Stimulated activated effector memory CD8-positive, alpha-beta T cell treated with anti-CD3 and anti-CD28 coated beads, Interleukin-12 subunit alpha, Interleukin-12 subunit beta, amount 100 ng/mL, for 72 hours (primary cell): Measurements from ENCODE around the gene DCAF6.
A peak's percentile ranks its signal among the peaks of the same experiment; 100 is the strongest.
"Not testable (repeated sequence)": the region's sequence is repeated elsewhere in the genome, so short reads cannot be mapped to it uniquely, and the experiment has no call there.

ENCODE experiments used
- ATAC-seq: fragments of 150-1000 bp; cut with Tn5 transposase; 2 replicates; pipeline ENCODE4 v1.10.0; 2021
- DNase-seq, 2 donors: peaks; one replicate each; pipeline ENCODE4 v3.0.0; 2021 to 2022; ENCODE audit warnings: low spot score in 2 of 2
- H3K27ac Mint-ChIP-seq: one replicate; pipeline ENCODE4 v1.8.0; 2022; ENCODE audit warnings: mild to moderate bottlenecking, mixed read lengths
- H3K36me3 Mint-ChIP-seq: one replicate; pipeline ENCODE4 v1.8.0; 2022; ENCODE audit warnings: mild to moderate bottlenecking, mixed read lengths
- H3K4me1 Mint-ChIP-seq: one replicate; pipeline ENCODE4 v1.8.0; 2022; ENCODE audit warnings: mixed read lengths
- H3K4me3 Mint-ChIP-seq: one replicate; pipeline ENCODE4 v1.8.0; 2022; ENCODE audit warnings: mild to moderate bottlenecking, mixed read lengths
- H3K9me3 Mint-ChIP-seq: one replicate; pipeline ENCODE4 v1.8.0; 2022; ENCODE audit warnings: mixed read lengths

The DCAF6 gene

DNA sequence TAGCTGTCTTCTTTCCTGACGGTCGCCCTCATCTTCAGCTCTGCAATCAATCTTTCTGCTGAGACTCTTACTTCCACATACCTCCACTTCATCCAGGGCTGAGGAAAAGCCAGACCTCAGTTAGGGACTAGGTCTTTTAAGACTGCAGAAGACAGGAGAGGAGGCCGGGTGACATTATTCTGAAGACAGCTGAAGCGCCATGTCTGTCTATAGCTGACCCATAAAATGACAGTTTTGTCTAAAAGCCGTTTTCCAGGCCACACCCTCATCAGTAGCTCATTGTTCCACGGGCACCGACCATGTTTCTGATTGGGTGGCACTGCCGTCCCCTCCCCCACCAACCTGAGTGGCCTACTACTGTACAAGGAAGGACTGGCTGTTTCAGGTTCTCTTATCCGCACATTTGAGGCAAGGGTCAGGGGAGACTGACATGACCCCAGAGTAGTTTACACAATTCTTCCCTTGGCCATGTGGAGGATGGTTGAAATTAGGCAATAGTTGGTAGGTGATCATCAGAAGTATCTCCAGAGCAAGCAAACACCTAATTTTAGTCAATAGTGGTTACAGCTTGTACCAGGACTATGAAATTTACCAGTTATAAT is 22.5 kb upstream of the DCAF6 start, which contains the start of gene ADCY10:
TSS of gene ADCY10 (minus strand) at position 240 of the 602 bp plus-strand sequence. CDS start 8,994 bp downstream, outside the sequence.
- DNase-seq (no peak), ATAC-seq (no peak)
- H3K4me1 Mint-ChIP-seq = no peaks in the 10 kb centered on the region
- no peak within 1 kb of the TSS for H3K27ac Mint-ChIP-seq
- H3K36me3 Mint-ChIP-seq = peaks cover 28% of the 10 kb centered on the region
- peaks cover 4% of the 10 kb centered on the region for H3K9me3 Mint-ChIP-seq
- H3K4me3 Mint-ChIP-seq = no peak within 1 kb of the TSS

- Mint-ChIP-seq H3K9me3 (no peaks in the 10 kb centered on the region), H3K4me1 (no peaks in the 10 kb centered on the region), H3K27ac (no peak overlapping the region), H3K4me3 (no peak overlapping the region), H3K36me3 (peaks cover 32% of the 10 kb centered on the region)
- DNase-seq (no peak), ATAC-seq (no peak)
Observed at GRCh38 chr1:167915569-167915968, 20.9 kb upstream of the DCAF6 start.

DNA sequence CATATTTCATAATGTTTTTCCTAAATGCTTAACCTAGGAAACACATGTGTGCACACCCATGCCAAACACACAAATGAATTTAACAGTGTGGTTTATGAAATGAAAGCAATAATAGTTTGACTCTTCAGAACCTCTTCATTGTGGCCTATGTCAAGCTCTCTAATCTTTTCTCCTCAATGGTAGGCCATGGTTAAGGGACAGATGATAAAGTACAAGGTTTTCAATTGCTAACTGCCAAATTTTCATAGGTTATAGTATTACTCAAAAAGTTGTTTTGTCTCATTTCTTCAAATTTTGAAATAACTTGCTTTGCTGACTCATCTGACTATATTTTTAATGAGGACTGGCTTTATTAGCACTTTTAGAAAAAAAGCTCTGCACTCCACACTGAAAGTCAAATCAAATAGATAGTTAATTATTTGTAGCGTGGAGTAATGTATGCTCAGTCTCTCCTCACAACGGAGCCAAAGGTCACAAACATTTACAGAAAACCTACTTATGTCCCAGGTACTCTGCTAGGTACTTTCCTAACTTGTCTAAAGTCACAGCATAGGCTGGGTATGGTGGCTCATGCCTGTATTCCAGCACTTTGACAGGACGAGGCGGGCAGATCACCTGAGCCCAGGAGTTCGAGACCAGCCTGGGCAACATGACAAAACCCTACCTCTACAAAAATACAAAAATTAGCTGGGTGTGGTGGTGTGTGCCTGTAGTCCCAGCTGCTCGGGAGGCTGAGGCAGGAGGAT is 19.5 kb upstream of the DCAF6 start:
- no peak for DNase-seq
- H3K4me1 Mint-ChIP-seq = no peaks in the 10 kb centered on the region
- H3K27ac Mint-ChIP-seq = no peak overlapping the region
- ATAC-seq = no peak
- H3K9me3 Mint-ChIP-seq = no peaks in the 10 kb centered on the region
- H3K36me3 Mint-ChIP-seq = peaks cover 32% of the 10 kb centered on the region
- no peak overlapping the region for H3K4me3 Mint-ChIP-seq

- DNase-seq = no peak
- H3K27ac Mint-ChIP-seq = no peak overlapping the region
- H3K9me3 Mint-ChIP-seq = no peaks in the 10 kb centered on the region
- H3K4me3 Mint-ChIP-seq = no peak overlapping the region
- H3K4me1 Mint-ChIP-seq = no peaks in the 10 kb centered on the region
- ATAC-seq = no peak
- H3K36me3 Mint-ChIP-seq = peaks cover 20% of the 10 kb centered on the region
Observed at GRCh38 chr1:167922023-167922422, 14.5 kb upstream of the DCAF6 start.

DNA sequence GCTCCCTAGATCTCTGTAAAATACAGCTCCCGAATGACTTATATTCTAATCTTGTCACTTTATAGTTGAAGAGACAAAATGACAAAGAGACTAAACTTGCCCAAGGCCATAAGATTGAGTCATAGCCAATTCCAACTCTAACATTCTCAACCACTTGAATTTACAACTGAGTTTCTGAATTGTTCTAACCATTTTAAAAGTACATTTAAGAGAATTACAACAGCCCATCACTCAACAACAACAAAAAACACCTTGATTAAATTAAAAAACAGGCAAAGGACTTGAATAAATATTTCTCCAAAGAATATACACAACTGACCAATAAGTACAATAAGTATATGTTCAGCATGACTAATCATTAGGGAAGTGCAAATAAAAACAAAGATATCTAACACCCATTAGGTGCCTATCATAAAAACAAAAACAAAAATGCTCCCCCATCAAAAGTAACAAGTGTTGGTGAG is 13.8 kb upstream of the DCAF6 start:
- Mint-ChIP-seq H3K4me1 (no peaks in the 10 kb centered on the region), H3K4me3 (no peak overlapping the region), H3K36me3 (peaks cover 14% of the 10 kb centered on the region), H3K27ac (no peak overlapping the region), H3K9me3 (no peaks in the 10 kb centered on the region)
- DNase-seq (no peak), ATAC-seq (no peak)

GRCh38 chr1:167923324-167924056 is 13.0 kb upstream of the DCAF6 start:
- ATAC-seq = no peak
- peaks cover 6% of the 10 kb centered on the region for H3K36me3 Mint-ChIP-seq
- no peak overlapping the region for H3K27ac Mint-ChIP-seq
- no peaks in the 10 kb centered on the region for H3K4me1 Mint-ChIP-seq
- no peak overlapping the region for H3K4me3 Mint-ChIP-seq
- H3K9me3 Mint-ChIP-seq = no peaks in the 10 kb centered on the region
- no peak for DNase-seq

- Mint-ChIP-seq H3K27ac (no peak overlapping the region), H3K4me1 (no peaks in the 10 kb centered on the region), H3K9me3 (no peaks in the 10 kb centered on the region), H3K4me3 (no peak overlapping the region), H3K36me3 (peaks cover 3% of the 10 kb centered on the region)
- DNase-seq (no peak), ATAC-seq (no peak)
Observed at GRCh38 chr1:167924102-167924501, 12.4 kb upstream of the DCAF6 start.

DNA sequence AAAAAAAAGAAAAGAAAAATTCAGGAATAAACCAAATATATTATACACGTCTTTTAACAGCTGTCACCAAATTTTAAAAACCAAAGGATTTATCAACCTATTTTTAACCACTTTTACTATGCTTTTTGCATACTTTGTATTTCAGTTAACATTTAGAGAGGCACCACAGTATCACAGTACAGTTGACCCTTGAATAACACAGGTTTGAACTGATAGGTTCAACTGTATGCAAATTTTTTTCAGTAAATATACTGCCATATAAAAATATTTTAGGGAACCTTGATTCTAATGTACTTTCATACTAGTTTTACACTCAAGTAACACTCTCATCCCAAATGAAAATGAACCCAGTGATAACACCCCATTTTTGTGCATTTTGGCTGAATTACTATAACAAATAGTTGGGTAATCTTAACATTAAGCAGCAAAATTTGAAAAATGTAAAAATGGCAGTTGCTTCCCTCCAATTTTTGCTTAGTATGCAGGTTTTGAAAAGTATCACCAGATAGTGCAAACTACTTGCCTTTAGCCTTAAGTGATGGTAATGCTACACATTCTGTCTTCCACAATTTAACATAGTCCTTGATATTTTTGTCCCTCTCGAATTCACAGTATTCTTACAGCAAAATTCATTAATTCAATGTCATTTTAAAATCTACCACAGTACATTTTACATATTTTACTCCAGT is 11.8 kb upstream of the DCAF6 start:
- Mint-ChIP-seq H3K4me3 (no peak overlapping the region), H3K4me1 (no peaks in the 10 kb centered on the region), H3K36me3 (no peaks in the 10 kb centered on the region), H3K9me3 (no peaks in the 10 kb centered on the region), H3K27ac (no peak overlapping the region)
- no peak for DNase-seq
- no peak for ATAC-seq

- H3K4me1 Mint-ChIP-seq = no peaks in the 10 kb centered on the region
Observed at GRCh38 chr1:167926486-167926997, 9.9 kb upstream of the DCAF6 start.

DNA sequence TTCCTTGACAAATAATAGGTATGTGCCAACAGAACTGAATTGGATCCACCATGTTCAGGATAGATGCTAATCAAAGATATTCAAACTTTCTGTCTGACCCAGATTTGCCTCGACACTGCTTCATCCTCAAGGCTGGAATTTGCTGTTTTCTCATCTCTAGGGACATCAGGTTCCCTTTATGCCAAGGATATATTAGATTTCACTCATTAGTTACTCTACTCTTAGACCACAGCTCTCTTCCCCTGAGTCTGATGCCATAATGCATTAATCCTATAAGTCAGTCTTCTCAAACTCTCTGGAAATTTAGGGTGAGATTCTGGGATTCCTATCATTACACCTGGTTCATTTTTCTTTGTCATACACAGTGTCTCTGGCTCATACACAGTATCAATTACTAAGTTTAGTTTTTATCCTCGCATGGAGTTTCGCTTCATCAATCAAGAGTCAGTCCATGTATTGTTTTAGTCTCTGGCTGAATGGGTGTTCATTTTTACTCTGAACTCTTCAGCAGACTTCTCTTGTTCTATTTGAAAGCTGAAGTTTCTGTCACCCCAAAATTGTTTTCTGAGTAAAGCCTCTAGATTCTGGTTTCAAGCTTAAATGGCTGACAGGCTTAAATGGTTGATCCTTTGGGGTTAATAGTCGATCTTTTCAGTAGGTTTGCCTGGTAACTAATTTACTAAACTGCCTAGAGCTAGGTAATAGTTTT is 9.3 kb upstream of the DCAF6 start:
- no peaks in the 10 kb centered on the region for H3K4me1 Mint-ChIP-seq
- H3K36me3 Mint-ChIP-seq = no peaks in the 10 kb centered on the region
- H3K4me3 Mint-ChIP-seq = no peak overlapping the region
- DNase-seq (no peak), ATAC-seq (no peak)
- no peak overlapping the region for H3K27ac Mint-ChIP-seq
- H3K9me3 Mint-ChIP-seq = no peaks in the 10 kb centered on the region

More at GRCh38 chr1:167926486-167926997, 9.9 kb upstream of the DCAF6 start:
- no peak overlapping the region for H3K4me3 Mint-ChIP-seq
- no peak overlapping the region for H3K27ac Mint-ChIP-seq
- ATAC-seq = no peak
- no peaks in the 10 kb centered on the region for H3K36me3 Mint-ChIP-seq
- no peak for DNase-seq
- H3K9me3 Mint-ChIP-seq = no peaks in the 10 kb centered on the region

GRCh38 chr1:167928457-167928852 is 8.0 kb upstream of the DCAF6 start:
- no peaks in the 10 kb centered on the region for H3K36me3 Mint-ChIP-seq
- H3K4me1 Mint-ChIP-seq = peaks cover under 1% of the 10 kb centered on the region
- DNase-seq (no peak), ATAC-seq (no peak)
- no peak overlapping the region for H3K4me3 Mint-ChIP-seq
- H3K27ac Mint-ChIP-seq = no peak overlapping the region
- H3K9me3 Mint-ChIP-seq = no peaks in the 10 kb centered on the region

GRCh38 chr1:167928919-167929318 is 7.6 kb upstream of the DCAF6 start:
- H3K27ac Mint-ChIP-seq, DNase-seq, ATAC-seq, H3K36me3 Mint-ChIP-seq, H3K4me1 Mint-ChIP-seq, H3K4me3 Mint-ChIP-seq, H3K9me3 Mint-ChIP-seq: not testable (repeated sequence)

- no peak overlapping the region for H3K4me3 Mint-ChIP-seq
- DNase-seq (no peak), ATAC-seq (no peak)
- H3K27ac Mint-ChIP-seq = no peak overlapping the region
- peaks cover 11% of the 10 kb centered on the region for H3K4me1 Mint-ChIP-seq
- no peaks in the 10 kb centered on the region for H3K36me3 Mint-ChIP-seq
- H3K9me3 Mint-ChIP-seq = no peaks in the 10 kb centered on the region
Observed at GRCh38 chr1:167929725-167930124, 6.8 kb upstream of the DCAF6 start.

DNA sequence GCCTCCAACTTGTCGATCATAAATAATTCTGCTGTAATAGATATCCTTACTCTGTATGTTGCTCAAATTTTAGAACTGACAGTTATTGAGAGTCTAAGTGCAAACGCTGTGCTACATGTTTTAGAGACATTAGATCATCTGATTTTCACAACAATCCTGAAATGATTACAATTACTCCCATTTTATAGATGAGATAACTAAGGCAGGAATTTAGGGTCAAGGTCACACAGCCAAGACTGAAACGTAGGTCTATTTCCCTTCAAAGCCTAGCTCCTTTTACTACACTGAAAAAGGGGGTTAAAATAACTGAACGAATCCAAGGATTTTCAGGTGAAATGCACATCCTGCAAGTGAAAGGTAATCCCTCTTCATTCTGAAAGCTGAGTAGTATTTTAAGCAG is 2.7 kb upstream of the DCAF6 start:
- Mint-ChIP-seq H3K4me3 (peak overlapping the region; percentile 80), H3K36me3 (peaks cover 24% of the 10 kb centered on the region), H3K4me1 (peaks cover 25% of the 10 kb centered on the region), H3K27ac (no peak overlapping the region), H3K9me3 (no peaks in the 10 kb centered on the region)
- ATAC-seq (no peak), DNase-seq (no peak)
